NCI-H1105 (cell line): Measurements from ENCODE around the gene DDR2.
"Not testable (repeated sequence)": the region's sequence is repeated elsewhere in the genome, so short reads cannot be mapped to it uniquely, and the experiment has no call there.

ENCODE experiments used
- DNase-seq: peaks from one replicate; lab custom pipeline; 2025; lab: John Stamatoyannopoulos, UW

DDR2 gene

DNA sequence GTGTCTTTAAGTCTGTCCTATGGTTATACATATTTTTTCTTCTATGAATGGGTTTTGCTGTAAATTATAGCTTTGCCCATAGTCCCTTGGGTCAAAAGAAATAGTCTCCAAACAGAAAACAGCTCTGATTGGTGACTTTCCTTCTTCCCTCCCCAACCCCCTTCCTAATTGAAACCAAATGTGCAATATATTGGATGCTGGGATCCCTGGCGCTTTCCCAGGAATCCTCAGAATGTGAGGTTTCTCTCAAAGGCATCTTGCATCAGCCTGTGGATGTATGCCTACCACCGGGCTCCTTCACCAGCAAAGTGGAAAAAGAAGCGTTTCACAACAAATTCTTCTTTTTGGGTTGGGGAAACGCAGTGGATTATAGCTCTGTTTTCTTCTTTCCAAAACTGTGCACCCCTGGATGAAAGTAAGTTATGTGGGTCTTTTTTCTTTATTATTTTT, at the start of gene DDR2:
Gene DDR2 (plus strand): TSS at position 248 of the 450 bp plus-strand sequence. CDS start 86,600 bp downstream, outside the sequence.
- DNase-seq, result no peak

DNA sequence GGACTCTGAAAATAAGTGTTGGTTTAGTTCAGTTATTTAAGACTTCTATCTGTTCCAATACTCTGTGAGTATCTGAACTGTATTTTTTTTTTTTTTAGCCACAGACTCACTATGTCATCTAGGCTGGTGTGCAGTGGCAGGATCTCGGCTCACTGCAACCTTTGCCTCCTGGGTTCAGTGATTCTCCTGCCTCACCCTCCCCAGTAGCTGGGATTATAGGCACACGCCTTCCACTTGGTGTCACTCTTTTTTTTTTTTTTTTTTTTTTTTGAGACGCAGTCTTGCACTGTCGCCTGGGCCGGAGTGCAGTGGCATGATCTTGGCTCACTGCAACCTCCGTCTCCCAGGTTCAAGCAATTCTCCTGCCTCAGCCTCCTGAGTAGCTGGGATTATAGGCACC, 49.4 kb upstream of the DDR2 start:
- DNase-seq, result not testable (repeated sequence)

DNA sequence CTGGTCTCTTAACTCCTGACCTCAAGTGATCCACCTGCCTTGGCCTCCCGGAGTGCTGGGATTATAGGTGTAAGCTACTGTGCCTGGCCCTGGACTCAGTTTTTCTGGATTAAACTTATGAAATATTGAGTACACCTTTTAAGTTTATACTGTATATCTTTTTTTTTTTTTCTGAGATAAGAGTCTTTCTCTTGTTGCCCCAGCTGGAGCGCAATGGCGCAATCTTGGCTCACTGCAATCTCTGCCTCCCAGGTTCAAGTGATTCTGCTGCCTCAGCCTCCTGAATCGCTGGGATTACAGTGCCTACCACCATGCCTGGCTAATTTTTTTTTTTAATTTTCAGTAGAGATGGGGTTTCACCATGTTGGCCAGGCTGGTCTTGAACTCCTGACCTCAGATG, 47.2 kb upstream of the DDR2 start:
- DNase-seq, result not testable (repeated sequence)

- DNase-seq, result peak; percentile 79
These were observed 44.9 kb upstream of the DDR2 start for GRCh38 chr1:162587347-162587746.

GRCh38 chr1:162587761-162588260, 44.5 kb upstream of the DDR2 start:
- DNase-seq, result no peak

DNA sequence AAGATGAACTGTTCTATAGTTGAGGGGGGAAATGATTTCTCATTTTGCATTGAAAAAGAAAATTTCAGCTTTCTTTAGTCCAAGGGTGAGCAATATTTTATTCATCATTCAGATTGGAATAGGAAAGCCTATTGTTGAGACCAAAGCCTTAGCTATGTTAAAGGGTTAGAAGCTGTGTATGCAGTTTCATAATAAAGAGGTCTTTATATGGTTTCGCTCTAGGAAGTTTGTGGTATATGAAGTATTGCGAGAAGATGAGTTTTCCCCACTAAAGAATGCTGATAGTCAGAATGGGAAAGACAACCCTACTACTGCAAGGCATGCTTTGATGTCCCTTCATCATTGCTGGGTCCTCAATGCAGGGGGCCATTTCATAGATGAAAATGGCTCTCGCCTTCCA, 42.2 kb upstream of the DDR2 start:
- no peak for DNase-seq

GRCh38 chr1:162590686-162591085, 41.6 kb upstream of the DDR2 start:
- no peak for DNase-seq

DNA sequence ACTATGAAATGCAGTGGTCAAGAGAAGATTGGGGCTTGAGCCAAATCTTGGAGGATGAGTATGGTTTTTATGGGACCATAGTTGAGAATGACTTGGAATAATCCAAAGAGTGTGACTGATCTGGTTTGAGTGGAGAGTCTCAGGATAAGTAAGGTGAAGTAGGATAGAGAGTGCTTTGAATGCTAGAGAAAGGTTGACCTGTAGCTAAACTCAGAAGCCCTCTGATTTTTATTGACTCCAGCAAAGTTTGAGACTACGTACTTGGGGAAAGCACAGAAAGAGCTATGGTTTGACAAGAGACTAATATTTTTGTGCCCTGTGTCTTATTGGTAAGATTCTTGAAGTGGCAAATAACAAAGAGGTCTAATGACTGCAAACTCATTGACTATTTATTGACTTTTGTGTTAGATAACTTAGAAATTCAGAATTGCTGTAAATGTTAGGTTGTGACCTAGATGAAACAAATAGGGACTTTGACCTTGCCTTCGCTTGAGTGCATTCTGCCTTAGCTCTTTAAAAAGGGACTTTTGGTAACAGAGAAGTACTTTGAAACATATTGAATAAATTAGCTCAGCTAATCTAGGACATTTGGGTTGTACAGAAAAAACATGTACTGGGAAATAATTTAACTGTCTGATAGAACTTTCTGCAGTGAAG, 35.6 kb upstream of the DDR2 start:
- DNase-seq, result no peak

DNA sequence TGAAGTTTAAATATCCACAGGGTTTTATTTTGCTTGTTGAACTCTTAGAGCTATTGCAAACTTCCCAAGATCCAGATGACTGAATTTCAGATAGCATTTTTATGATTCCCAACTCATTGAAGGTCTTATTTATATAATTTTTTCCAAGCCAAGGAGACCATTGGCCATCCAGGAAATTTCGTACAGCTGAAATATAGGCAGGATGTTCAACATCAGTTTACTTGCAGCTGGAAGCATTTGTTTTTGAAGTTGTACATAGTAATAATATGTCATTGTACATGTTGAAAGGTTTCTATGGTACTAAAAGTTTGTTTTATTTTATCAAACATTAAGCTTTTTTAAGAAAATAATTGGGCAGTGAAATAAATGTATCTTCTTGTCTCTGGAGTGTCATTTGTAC, 32.8 kb upstream of the DDR2 start:
- DNase-seq, result no peak

DNA sequence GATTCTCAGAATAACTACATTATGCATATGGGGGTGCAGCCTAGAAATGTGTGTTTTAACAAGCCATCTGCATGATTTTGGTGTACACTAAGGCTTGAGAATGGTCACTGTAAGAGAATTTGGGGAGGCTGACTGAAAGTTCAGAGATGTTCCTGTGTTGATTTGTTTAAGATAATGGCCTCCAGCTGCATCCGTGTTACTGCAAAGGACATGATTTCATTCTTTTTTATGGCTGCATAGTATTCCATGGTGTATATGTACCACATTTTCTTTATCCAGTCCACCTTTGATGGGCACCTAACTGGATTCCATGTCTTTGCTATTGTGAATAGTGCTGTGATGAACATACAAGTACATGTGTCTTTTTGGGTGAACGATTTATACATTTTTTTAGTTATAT, 29.1 kb upstream of the DDR2 start:
- not testable (repeated sequence) for DNase-seq

- no peak for DNase-seq
These were observed 26.9 kb upstream of the DDR2 start for GRCh38 chr1:162605225-162605927.

GRCh38 chr1:162609306-162609705, 23.0 kb upstream of the DDR2 start:
- no peak for DNase-seq

GRCh38 chr1:162612606-162613400, 19.5 kb upstream of the DDR2 start:
- no peak for DNase-seq

- DNase-seq, result no peak
These were observed 15.4 kb upstream of the DDR2 start for GRCh38 chr1:162616848-162617247.

- DNase-seq, result no peak
These were observed 14.8 kb upstream of the DDR2 start for GRCh38 chr1:162617513-162617912.

DNA sequence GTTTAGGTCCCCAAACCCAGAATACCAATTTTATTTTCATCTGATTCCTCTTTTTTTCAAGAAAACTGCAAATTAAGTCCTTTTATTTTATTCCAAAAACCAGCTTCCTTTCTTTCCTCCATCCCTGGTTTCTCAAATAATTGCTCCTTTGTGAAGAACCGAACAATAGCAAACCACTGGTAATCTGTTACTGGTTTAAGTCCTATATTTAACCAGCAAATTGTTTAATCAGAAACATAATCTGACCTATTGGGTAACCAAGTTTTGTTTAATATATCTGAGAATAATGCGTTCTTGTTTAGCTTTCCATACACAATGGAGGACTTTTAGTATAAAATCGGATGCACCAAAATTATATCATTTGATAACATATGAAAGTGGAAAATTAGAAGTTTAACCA, 13.2 kb upstream of the DDR2 start:
- DNase-seq, result no peak

DNA sequence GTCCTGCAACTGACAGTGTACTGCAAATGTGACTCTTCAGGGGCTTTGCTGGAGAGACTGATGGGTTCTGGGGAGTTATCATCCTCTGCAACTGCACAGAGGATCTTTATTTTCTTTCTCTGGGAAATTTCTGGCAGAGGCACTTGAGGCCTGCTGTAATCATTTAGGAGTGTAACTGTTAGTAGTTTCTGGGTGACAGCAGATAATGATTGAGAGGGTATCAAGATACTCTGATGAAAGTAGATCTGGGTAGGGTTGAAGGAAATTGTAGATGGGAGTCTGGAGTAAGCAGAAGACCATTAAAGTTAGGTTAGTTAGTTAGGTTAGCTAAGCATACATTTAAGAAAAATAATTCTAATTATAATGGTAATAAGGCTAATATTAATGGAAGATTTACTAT, 11.0 kb upstream of the DDR2 start:
- no peak for DNase-seq

GRCh38 chr1:162625679-162626078, 6.6 kb upstream of the DDR2 start:
- DNase-seq, result no peak

DNA sequence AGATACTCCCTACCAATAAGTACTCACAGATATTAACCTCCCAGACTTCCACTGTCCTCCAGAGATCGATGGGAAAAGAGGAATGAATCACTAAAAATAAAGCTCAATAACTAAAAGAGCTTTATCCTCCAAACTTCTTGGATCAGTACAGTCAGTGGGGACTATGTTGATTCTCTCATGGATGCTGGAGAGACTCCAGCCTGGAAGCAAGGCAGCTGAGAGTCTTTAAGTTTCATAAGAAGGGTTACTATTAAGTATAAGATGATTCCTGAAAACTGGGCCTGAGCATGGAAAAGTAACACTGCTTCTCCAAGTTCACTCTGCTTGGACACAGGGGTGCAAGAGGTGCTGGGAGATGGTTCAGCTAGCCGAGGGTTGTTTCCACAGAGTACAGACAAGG, 6.2 kb upstream of the DDR2 start:
- DNase-seq, result no peak

- DNase-seq, result no peak
These were observed 5.5 kb upstream of the DDR2 start for GRCh38 chr1:162626761-162627160.

- peak; percentile 50 for DNase-seq
These were observed 4.5 kb upstream of the DDR2 start for GRCh38 chr1:162627662-162628296.

DNA sequence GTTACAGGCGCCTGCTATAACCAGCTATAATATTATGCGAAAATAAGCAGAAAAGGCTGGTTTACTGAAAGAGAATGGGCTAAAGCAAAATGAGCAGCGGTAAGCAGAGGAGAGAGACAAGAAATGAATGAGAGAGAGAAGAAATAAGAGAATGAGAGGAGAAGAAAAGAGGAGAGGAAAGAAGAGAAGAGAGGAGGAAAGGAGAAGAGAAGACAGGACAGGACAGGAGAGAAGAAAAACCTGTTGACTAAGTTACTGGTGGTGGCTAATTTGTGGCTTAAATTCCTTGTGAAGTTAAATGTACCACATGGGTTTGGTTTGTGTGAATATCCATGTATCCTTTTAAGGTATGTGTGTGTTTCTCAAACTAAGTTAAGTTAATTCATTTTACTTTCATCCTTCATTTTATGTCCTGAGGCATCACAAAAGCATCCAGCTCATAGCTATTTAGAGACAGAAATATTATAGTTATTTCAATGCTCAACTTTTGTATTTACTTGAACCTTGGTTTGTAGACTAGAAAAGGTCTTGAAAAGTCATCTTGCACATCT, 3.1 kb upstream of the DDR2 start:
- no peak for DNase-seq
